ENCODE measurements around the gene SP8. TPM values are rescaled to one million over a fixed set of nuclear protein-coding genes. Genes with fewer than 3 reads are reported as not detected.

SP8 gene
- total RNA-seq, 1 experiment from 2014 or later, result 0.76 TPM

- ChIA-PET POLR2A (no interaction called here), CTCF (no interaction called here), RAD21 (ENCODE audit: low non-redundant PET in 1 of 2, low total read pairs in 2 of 2, uncharacterized antibody in 2 of 2, unreplicated experiment in 2 of 2) (no interaction called here)
- BruUV-seq (replicated peaks), result no TSS peak
- H3K4me1 ChIP-seq (ENCODE audit: control insufficient read depth in 1 of 2, insufficient read depth in 2 of 2, low read length in 2 of 2), result peaks cover 0 to 6% of the 10 kb centered on the region in 2 experiments; a peak in 1 of 4 replicates
- H3K27me3 ChIP-seq (ENCODE audit: insufficient read depth, low read length), result no peaks in the 10 kb centered on the region
- intact Hi-C loops (cut with micrococcal nuclease), result no loop called here
- ATAC-seq (no peak), DNase-seq (ENCODE audit: low read depth, low spot score) (no peak)
- H2AFZ ChIP-seq (ENCODE audit: low read depth, low read length, poor library complexity, severe bottlenecking), result no peak overlapping the region
- no peak overlapping the region for H3K9ac ChIP-seq (ENCODE audit: low read length)
- no peak overlapping the region for H3K4me2 ChIP-seq (ENCODE audit: low read length)
- H3K9me2 ChIP-seq (ENCODE audit: insufficient read depth), result no peaks in the 10 kb centered on the region
- H3K4me3 ChIP-seq (replicated peaks in 1 of 2; ENCODE audit: low read depth in 1 of 2, low read length in 2 of 2), result no peak overlapping the region
- no peaks in the 10 kb centered on the region for H3K36me3 ChIP-seq (ENCODE audit: control insufficient read depth in 1 of 2, insufficient read depth in 2 of 2, low read length in 2 of 2)
- no peak overlapping the region for H3K27ac ChIP-seq (ENCODE audit: low read depth, low read length)
- no peaks in the 10 kb centered on the region for H4K20me1 ChIP-seq (ENCODE audit: insufficient read depth)
- H3K79me2 ChIP-seq (ENCODE audit: insufficient read depth, low read length), result no peaks in the 10 kb centered on the region
- TF ChIP-seq YY1 (IDR thresholded peaks at IDR 0.05; ENCODE audit: extremely low read depth, insufficient replicate concordance, low read depth, low read length) (no peak), JUND (IDR thresholded peaks at IDR 0.05) (no peak), POLR2AphosphoS5 (IDR thresholded peaks at IDR 0.05; ENCODE audit: low read depth, low read length) (no peak), MAX (IDR thresholded peaks at IDR 0.05) (no peak), TCF7L2 (IDR thresholded peaks at IDR 0.05; ENCODE audit: borderline replicate concordance, extremely low read depth, insufficient read depth, insufficient read length) (no peak), ELF1 (IDR thresholded peaks at IDR 0.05; ENCODE audit: borderline replicate concordance, low read depth) (no peak), SRF (IDR thresholded peaks at IDR 0.05; ENCODE audit: low read depth) (no peak), CBX3 (IDR thresholded peaks at IDR 0.05; ENCODE audit: low read depth) (no peak), ZNF274 (IDR thresholded peaks at IDR 0.05; ENCODE audit: low read depth, low read length) (no peak), ZBTB33 (IDR thresholded peaks at IDR 0.05; ENCODE audit: extremely low read depth, insufficient replicate concordance, low read length) (no peak)
- no peaks in the 10 kb centered on the region for H3K9me3 ChIP-seq (ENCODE audit: control insufficient read depth in 1 of 2, insufficient read depth in 1 of 2, low read depth in 1 of 2, low read length in 2 of 2)
Measured at GRCh38 chr7:20745702-20746101, 41.0 kb downstream of the SP8 start.

All from HCT116 (cell line).